H9 (cell line): ENCODE measurements around the gene CTH. TPM values are rescaled to one million over a fixed set of nuclear protein-coding genes. Genes with fewer than 3 reads are reported as not detected.

Experiments used
- DNase-seq: peaks from one replicate; pipeline ENCODE4 v3.0.0-alpha.2; 2017
- H2AFZ ChIP-seq: one replicate; pipeline ENCODE4 v1.6.1; 2013; ENCODE audit warnings: mild to moderate bottlenecking, low read length, control low read depth, moderate library complexity
- H2AK5ac ChIP-seq: 2 replicates; pipeline ENCODE4 v1.6.1; 2013; ENCODE audit warnings: low read length, control low read depth, mixed read lengths; ENCODE audit not compliant: insufficient read length
- H2BK120ac ChIP-seq: one replicate; pipeline ENCODE4 v1.6.1; 2013; ENCODE audit warnings: low read depth, mild to moderate bottlenecking, low read length, control low read depth, inconsistent platforms; ENCODE audit not compliant: poor library complexity, severe bottlenecking
- H2BK12ac ChIP-seq: 2 replicates; pipeline ENCODE4 v1.6.1; 2013; ENCODE audit warnings: low read length, control low read depth, mixed read lengths, low read depth; ENCODE audit not compliant: insufficient read length
- H2BK15ac ChIP-seq: 2 replicates; pipeline ENCODE4 v1.6.1; 2013; ENCODE audit warnings: low read depth, low read length, control low read depth
- H2BK20ac ChIP-seq: one replicate; pipeline ENCODE4 v1.6.1; 2013; ENCODE audit warnings: low read depth, mild to moderate bottlenecking, low read length, control low read depth, inconsistent platforms; ENCODE audit not compliant: poor library complexity, severe bottlenecking
- H2BK5ac ChIP-seq: 2 replicates; pipeline ENCODE4 v1.6.1; 2013; ENCODE audit warnings: low read length, control low read depth, mixed read lengths; ENCODE audit not compliant: insufficient read length
- H3K14ac ChIP-seq: 2 replicates; pipeline ENCODE4 v1.6.1; 2013; ENCODE audit warnings: low read length, control low read depth; ENCODE audit not compliant: insufficient read depth
- H3K18ac ChIP-seq: 2 replicates; pipeline ENCODE4 v1.6.1; 2013; ENCODE audit warnings: low read depth, mild to moderate bottlenecking, mixed read lengths, low read length, control low read depth; ENCODE audit not compliant: insufficient read length
- H3K23ac ChIP-seq: 2 replicates; pipeline ENCODE4 v1.6.1; 2013; ENCODE audit warnings: low read length, control low read depth, mixed read lengths, low read depth; ENCODE audit not compliant: insufficient read length
- H3K23me2 ChIP-seq: 2 replicates; pipeline ENCODE4 v1.6.1; 2013; ENCODE audit warnings: low read depth, mild to moderate bottlenecking, mixed read lengths, low read length, control low read depth; ENCODE audit not compliant: insufficient read length, poor library complexity, severe bottlenecking
- H3K27ac ChIP-seq: 2 replicates; pipeline ENCODE4 v1.5.1; 2013; ENCODE audit warnings: low read length, control low read depth, mixed read lengths, low read depth; ENCODE audit not compliant: insufficient read length
- H3K27me3 ChIP-seq: 2 replicates; pipeline ENCODE4 v1.6.1; 2013; ENCODE audit warnings: low read length, control low read depth, inconsistent platforms; ENCODE audit not compliant: insufficient read depth
- H3K4ac ChIP-seq: 2 replicates; pipeline ENCODE4 v1.6.1; 2013; ENCODE audit warnings: low read depth, mild to moderate bottlenecking, control low read depth, inconsistent platforms, low read length, moderate library complexity
- H3K4me1 ChIP-seq: 2 replicates; pipeline ENCODE4 v1.6.1; 2013; ENCODE audit warnings: low read length, control low read depth, inconsistent platforms; ENCODE audit not compliant: insufficient read depth
- H3K4me2 ChIP-seq: 2 replicates; pipeline ENCODE4 v1.6.1; 2013; ENCODE audit warnings: low read length, control low read depth, mixed read lengths; ENCODE audit not compliant: insufficient read length, insufficient read depth
- H3K56ac ChIP-seq: 2 replicates; pipeline ENCODE4 v1.6.1; 2013; ENCODE audit warnings: low read depth, mild to moderate bottlenecking, mixed read lengths, low read length, control low read depth; ENCODE audit not compliant: insufficient read length
- H3K79me1 ChIP-seq: 2 replicates; pipeline ENCODE4 v1.6.1; 2013; ENCODE audit warnings: low read depth, mild to moderate bottlenecking, moderate library complexity, low read length, control low read depth, inconsistent platforms; ENCODE audit not compliant: insufficient read depth, poor library complexity, severe bottlenecking
- H3K79me2 ChIP-seq: 2 replicates; pipeline ENCODE4 v1.6.1; 2013; ENCODE audit warnings: low read length, control low read depth, inconsistent platforms; ENCODE audit not compliant: insufficient read depth
- H3K9ac ChIP-seq: 2 replicates; pipeline ENCODE4 v1.6.1; 2013; ENCODE audit warnings: low read length, control low read depth, mixed read lengths; ENCODE audit not compliant: insufficient read length; ENCODE audit errors: extremely low read depth
- H3K9me3 ChIP-seq: one replicate; pipeline ENCODE4 v1.6.1; 2013; ENCODE audit warnings: low read depth, low read length, inconsistent platforms; ENCODE audit not compliant: control insufficient read depth
- H3T11ph ChIP-seq: one replicate; pipeline ENCODE4 v1.6.1; 2013; ENCODE audit warnings: mild to moderate bottlenecking, low read length, control low read depth, inconsistent platforms
- H4K20me1 ChIP-seq: one replicate; pipeline ENCODE4 v1.6.1; 2013; ENCODE audit not compliant: control insufficient read depth, insufficient read length, insufficient read depth
- H4K5ac ChIP-seq: 2 replicates; pipeline ENCODE4 v1.6.1; 2013; ENCODE audit warnings: low read depth, mild to moderate bottlenecking, mixed read lengths, low read length, control low read depth; ENCODE audit not compliant: insufficient read length
- H4K8ac ChIP-seq: replicated peaks from 2 replicates; pipeline ENCODE4 v1.6.1; 2013; ENCODE audit warnings: low read length, control low read depth, mixed read lengths, low read depth; ENCODE audit not compliant: insufficient read length
- H4K91ac ChIP-seq: 2 replicates; pipeline ENCODE4 v1.6.1; 2013; ENCODE audit warnings: low read depth, mild to moderate bottlenecking, moderate library complexity, mixed read lengths, low read length, control low read depth; ENCODE audit not compliant: insufficient read length
- H3K27ac Mint-ChIP-seq, 3 experiments: 2 replicates in 2 of 3; 3 replicates in 1 of 3; pipeline ENCODE4 v1.8.0; 2020 to 2021; ENCODE audit warnings: mixed read lengths in 3 of 3, mild to moderate bottlenecking in 1 of 3, moderate library complexity in 1 of 3
- H3K27me3 Mint-ChIP-seq: 2 replicates; pipeline ENCODE4 v1.8.0; 2021; ENCODE audit warnings: low read depth, mild to moderate bottlenecking, moderate library complexity, mixed read lengths
- H3K36me3 Mint-ChIP-seq, 3 experiments: 2 replicates in 2 of 3; 3 replicates in 1 of 3; pipeline ENCODE4 v1.8.0; 2020 to 2021; ENCODE audit warnings: low read depth in 3 of 3, mixed read lengths in 3 of 3; ENCODE audit not compliant: insufficient read depth in 1 of 3
- H3K4me1 Mint-ChIP-seq, 2 experiments: 2 replicates each; pipeline ENCODE4 v1.8.0; 2020; ENCODE audit warnings: mixed read lengths in 2 of 2
- H3K4me3 Mint-ChIP-seq, 2 experiments: 2 replicates in 1 of 2; 3 replicates in 1 of 2; pipeline ENCODE4 v1.8.0; 2020 to 2021; ENCODE audit warnings: mild to moderate bottlenecking in 2 of 2, mixed read lengths in 2 of 2, moderate library complexity in 1 of 2
- H3K9me3 Mint-ChIP-seq, 2 experiments: 2 replicates in 1 of 2; 3 replicates in 1 of 2; pipeline ENCODE4 v1.8.0; 2020; ENCODE audit warnings: mild to moderate bottlenecking in 2 of 2, mixed read lengths in 2 of 2, moderate library complexity in 1 of 2
- WGBS: extraction: QIAGEN DNeasy Blood & Tissue Kit; methylation state at CpG from one replicate; pipeline ENCODE4 v1.1.7; 2013; ENCODE audit warnings: missing lambda C conversion rate, low lambda C conversion rate, mixed read lengths; ENCODE audit not compliant: insufficient read length; ENCODE audit errors: extremely low coverage; 5-methylcytosine and 5-hydroxymethylcytosine counted together
- total RNA-seq: library from RNA; stranded (reverse); gene quantifications from 2 replicates; pipeline ENCODE4 v1.2.1, GENCODE V29; 2021
- TF ChIP-seq, protein P1 (sequence below): fragments of 200-600 bp; sonication (generic); conservative IDR thresholded peaks from 3 replicates; pipeline ENCODE4 v1.8.0; 2021; ENCODE audit warnings: antibody characterized with exemption, mild to moderate bottlenecking

The CTH gene
- total RNA-seq, 1 experiment from 2014 or later: 15.5 TPM

- H3K36me3 Mint-ChIP-seq: peaks cover 23 to 42% (median 41%) of the 10 kb centered on the region in 3 experiments; a peak in 6 of 7 replicates
- no peak overlapping the region for H4K8ac ChIP-seq
- H3K9ac ChIP-seq: no peak overlapping the region
- no peak overlapping the region for H3K23ac ChIP-seq
- no peaks in the 10 kb centered on the region for H3K79me1 ChIP-seq
- H2BK12ac ChIP-seq: no peak overlapping the region
- no peaks in the 10 kb centered on the region for H3K27me3 Mint-ChIP-seq
- no peak overlapping the region for H3K18ac ChIP-seq
- no peak overlapping the region for H2AK5ac ChIP-seq
- H3K27me3 ChIP-seq: no peaks in the 10 kb centered on the region
- no peak overlapping the region for H2BK20ac ChIP-seq
- H3K4me1 Mint-ChIP-seq: peaks cover 23 to 27% of the 10 kb centered on the region in 2 experiments
- H3K9me3 ChIP-seq: no peaks in the 10 kb centered on the region
- no peaks in the 10 kb centered on the region for H3K23me2 ChIP-seq
- DNase-seq: no peak
- no peak overlapping the region for H3K27ac Mint-ChIP-seq
- H3T11ph ChIP-seq: no peak overlapping the region
- no peak overlapping the region for H2BK15ac ChIP-seq
- H3K4me2 ChIP-seq: no peak overlapping the region
- TF ChIP-seq, protein P1, sequence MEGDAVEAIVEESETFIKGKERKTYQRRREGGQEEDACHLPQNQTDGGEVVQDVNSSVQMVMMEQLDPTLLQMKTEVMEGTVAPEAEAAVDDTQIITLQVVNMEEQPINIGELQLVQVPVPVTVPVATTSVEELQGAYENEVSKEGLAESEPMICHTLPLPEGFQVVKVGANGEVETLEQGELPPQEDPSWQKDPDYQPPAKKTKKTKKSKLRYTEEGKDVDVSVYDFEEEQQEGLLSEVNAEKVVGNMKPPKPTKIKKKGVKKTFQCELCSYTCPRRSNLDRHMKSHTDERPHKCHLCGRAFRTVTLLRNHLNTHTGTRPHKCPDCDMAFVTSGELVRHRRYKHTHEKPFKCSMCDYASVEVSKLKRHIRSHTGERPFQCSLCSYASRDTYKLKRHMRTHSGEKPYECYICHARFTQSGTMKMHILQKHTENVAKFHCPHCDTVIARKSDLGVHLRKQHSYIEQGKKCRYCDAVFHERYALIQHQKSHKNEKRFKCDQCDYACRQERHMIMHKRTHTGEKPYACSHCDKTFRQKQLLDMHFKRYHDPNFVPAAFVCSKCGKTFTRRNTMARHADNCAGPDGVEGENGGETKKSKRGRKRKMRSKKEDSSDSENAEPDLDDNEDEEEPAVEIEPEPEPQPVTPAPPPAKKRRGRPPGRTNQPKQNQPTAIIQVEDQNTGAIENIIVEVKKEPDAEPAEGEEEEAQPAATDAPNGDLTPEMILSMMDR: no peak
- no peaks in the 10 kb centered on the region for H4K20me1 ChIP-seq
- H4K91ac ChIP-seq: no peak overlapping the region
- H3K79me2 ChIP-seq: no peaks in the 10 kb centered on the region
- no peak overlapping the region for H3K27ac ChIP-seq
- no peak overlapping the region for H2BK5ac ChIP-seq
- no peaks in the 10 kb centered on the region for H3K9me3 Mint-ChIP-seq
- H2AFZ ChIP-seq: no peak overlapping the region
- no peak overlapping the region for H3K4ac ChIP-seq
- H2BK120ac ChIP-seq: no peak overlapping the region
- WGBS: no CpG with 5 or more reads among the region's 2 CpGs
- H3K4me1 ChIP-seq: peaks cover 14% of the 10 kb centered on the region; the same call in 1 of the 2 replicates
- no peak overlapping the region for H3K56ac ChIP-seq
- H3K4me3 Mint-ChIP-seq: no peak overlapping the region
- no peak overlapping the region for H3K14ac ChIP-seq
- H4K5ac ChIP-seq: no peak overlapping the region
Measured at GRCh38 chr1:70438529-70438928, 27.5 kb downstream of the CTH start.
